ENCODE measurements around the gene LRRC8E.
"Not testable (repeated sequence)": the region's sequence is repeated elsewhere in the genome, so short reads cannot be mapped to it uniquely, and the experiment has no call there.

LRRC8E gene

GRCh38 chr19:7853770-7854128 is 34.6 kb upstream of the LRRC8E start:
- in situ Hi-C loops (cut with MboI; ENCODE audit: low sequenced_read_pairs): no loop called here

- in situ Hi-C loops (cut with MboI; ENCODE audit: low sequenced_read_pairs): no loop called here
These were observed 32.7 kb upstream of the LRRC8E start for GRCh38 chr19:7855426-7856108.

- in situ Hi-C loops (cut with MboI; ENCODE audit: low sequenced_read_pairs): no loop called here
These were observed 32.2 kb upstream of the LRRC8E start for GRCh38 chr19:7856109-7856591.

- in situ Hi-C loops (cut with MboI; ENCODE audit: low sequenced_read_pairs): no loop called here
These were observed 31.3 kb upstream of the LRRC8E start for GRCh38 chr19:7856679-7857663.

GRCh38 chr19:7857727-7858108 is 30.6 kb upstream of the LRRC8E start:
- in situ Hi-C loops (cut with MboI; ENCODE audit: low sequenced_read_pairs): no loop called here

GRCh38 chr19:7858109-7858770 is 30.1 kb upstream of the LRRC8E start:
- in situ Hi-C loops (cut with MboI; ENCODE audit: low sequenced_read_pairs): no loop called here

- in situ Hi-C loops (cut with MboI; ENCODE audit: low sequenced_read_pairs): not testable (repeated sequence)
These were observed 29.2 kb upstream of the LRRC8E start for GRCh38 chr19:7859087-7859486.

GRCh38 chr19:7859831-7860713 is 28.2 kb upstream of the LRRC8E start:
- in situ Hi-C loops (cut with MboI; ENCODE audit: low sequenced_read_pairs): no loop called here

- in situ Hi-C loops (cut with MboI; ENCODE audit: low sequenced_read_pairs): no loop called here
These were observed 27.3 kb upstream of the LRRC8E start for GRCh38 chr19:7860714-7861618.

- in situ Hi-C loops (cut with MboI; ENCODE audit: low sequenced_read_pairs): no loop called here
These were observed 26.5 kb upstream of the LRRC8E start for GRCh38 chr19:7861619-7862412.

GRCh38 chr19:7862413-7862951 is 25.8 kb upstream of the LRRC8E start:
- in situ Hi-C loops (cut with MboI; ENCODE audit: low sequenced_read_pairs): no loop called here

- in situ Hi-C loops (cut with MboI; ENCODE audit: low sequenced_read_pairs): no loop called here
These were observed 24.9 kb upstream of the LRRC8E start for GRCh38 chr19:7863157-7863970.

- in situ Hi-C loops (cut with MboI; ENCODE audit: low sequenced_read_pairs): no loop called here
These were observed 24.2 kb upstream of the LRRC8E start for GRCh38 chr19:7863971-7864689.

- in situ Hi-C loops (cut with MboI; ENCODE audit: low sequenced_read_pairs): no loop called here
These were observed 23.6 kb upstream of the LRRC8E start for GRCh38 chr19:7864690-7865074.

- in situ Hi-C loops (cut with MboI; ENCODE audit: low sequenced_read_pairs): no loop called here
These were observed 22.9 kb upstream of the LRRC8E start for GRCh38 chr19:7865262-7865911.

- in situ Hi-C loops (cut with MboI; ENCODE audit: low sequenced_read_pairs): no loop called here
These were observed 21.8 kb upstream of the LRRC8E start for GRCh38 chr19:7866399-7867091.

All from HL-60/S4 (cell line).